ENCODE data around the gene CAMTA1. TPM values are rescaled to one million over a fixed set of nuclear protein-coding genes. Genes with fewer than 3 reads are reported as not detected.
"Not testable (repeated sequence)": the region's sequence is repeated elsewhere in the genome, so short reads cannot be mapped to it uniquely, and the experiment has no call there.

The CAMTA1 gene
- total RNA-seq, 1 donor from 2014 or later: 72.4 TPM

GRCh38 chr1:6831366-6831765 is 46.1 kb downstream of the CAMTA1 start:
- ATAC-seq: no peak
- intact Hi-C loops (cut with DNase I): no loop called here

DNA sequence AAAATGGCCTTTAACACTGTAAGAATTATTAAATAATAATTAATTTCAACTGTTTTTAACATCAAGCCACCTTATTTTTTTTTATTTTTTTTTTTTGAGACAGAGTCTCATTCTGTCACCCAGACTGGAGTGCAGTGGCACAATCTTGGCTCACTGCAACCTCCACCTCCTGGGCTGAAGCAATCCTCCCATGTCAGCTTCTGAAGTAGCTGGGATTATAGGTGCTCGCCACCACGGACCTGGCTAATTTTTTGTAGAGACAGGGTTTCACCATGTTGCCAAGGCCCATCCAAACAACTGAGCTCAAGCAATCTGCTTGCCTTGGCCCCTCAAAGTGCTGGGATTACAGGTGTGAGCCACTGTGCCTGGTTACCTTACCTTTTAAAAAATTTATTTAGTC is 46.8 kb downstream of the CAMTA1 start:
- intact Hi-C loops (cut with DNase I); ATAC-seq; DNase-seq (ENCODE audit: low spot score): not testable (repeated sequence)

More at GRCh38 chr1:6831366-6831765, 46.1 kb downstream of the CAMTA1 start:
- DNase-seq (ENCODE audit: low spot score): no peak

- intact Hi-C loops (cut with DNase I): no loop called here
- ATAC-seq: no peak
- DNase-seq (ENCODE audit: low spot score): no peak
Observed at GRCh38 chr1:6832531-6833188, 47.4 kb downstream of the CAMTA1 start.

- no peak for DNase-seq (ENCODE audit: low spot score)
- no peak for ATAC-seq
- intact Hi-C loops (cut with DNase I): no loop called here
Observed at GRCh38 chr1:6833804-6834203, 48.5 kb downstream of the CAMTA1 start.

GRCh38 chr1:6834366-6834765 is 49.1 kb downstream of the CAMTA1 start:
- no peak for DNase-seq (ENCODE audit: low spot score)
- ATAC-seq: no peak
- intact Hi-C loops (cut with DNase I): no loop called here

DNA sequence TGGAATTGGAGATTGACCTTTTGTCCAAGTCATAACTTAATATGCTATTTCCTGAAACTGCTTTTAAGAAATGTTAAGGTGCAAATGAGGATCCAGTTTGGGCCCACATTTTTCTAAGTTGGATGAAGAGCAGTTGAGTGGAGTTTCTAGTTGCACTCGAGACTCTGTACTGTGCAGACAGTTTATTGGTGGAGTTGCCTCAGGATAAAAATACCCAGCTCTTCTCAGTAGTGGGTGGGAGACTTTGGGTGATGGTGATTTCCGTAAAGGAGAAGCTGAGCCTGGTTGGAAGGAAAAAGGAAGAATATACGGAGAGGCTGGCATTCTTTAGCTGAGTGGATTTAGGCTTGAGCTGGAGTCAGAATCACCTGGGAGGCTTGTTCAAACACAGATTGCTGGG is 49.9 kb downstream of the CAMTA1 start:
- intact Hi-C loops (cut with DNase I): no loop called here
- ATAC-seq (no peak), DNase-seq (ENCODE audit: low spot score) (no peak)

DNA sequence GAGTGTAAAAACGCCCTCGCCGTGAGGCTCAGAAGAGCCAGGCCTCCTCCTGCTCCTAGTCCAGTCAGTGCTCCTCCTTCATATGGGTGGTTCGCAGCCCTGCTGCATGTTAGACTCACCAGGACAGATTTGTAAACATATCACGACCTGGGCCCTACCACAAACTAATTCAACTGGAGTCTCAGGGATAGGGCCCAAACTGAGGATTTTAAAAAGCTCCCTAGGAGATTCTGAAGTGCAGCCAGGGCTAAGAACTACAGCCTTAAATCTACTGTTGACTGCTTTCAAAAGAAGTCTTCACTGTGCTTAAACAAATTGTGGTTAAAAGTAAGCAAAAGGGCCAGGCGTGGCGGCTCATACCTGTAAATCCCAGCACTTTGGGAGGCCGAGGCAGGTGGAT is 57.0 kb downstream of the CAMTA1 start:
- ATAC-seq (no peak), DNase-seq (ENCODE audit: low spot score) (no peak)
- intact Hi-C loops (cut with DNase I): loop anchor here (10.0 kb wide), 1 partner anchor 952 kb away; no protein-coding TSS in a partner anchor

GRCh38 chr1:6845786-6846185 is 60.5 kb downstream of the CAMTA1 start:
- not testable (repeated sequence) for DNase-seq (ENCODE audit: low spot score); ATAC-seq
- intact Hi-C loops (cut with DNase I): loop anchor here (5.0 to 10.0 kb wide), 2 partner anchors 318 to 949 kb away; no protein-coding TSS in a partner anchor

DNA sequence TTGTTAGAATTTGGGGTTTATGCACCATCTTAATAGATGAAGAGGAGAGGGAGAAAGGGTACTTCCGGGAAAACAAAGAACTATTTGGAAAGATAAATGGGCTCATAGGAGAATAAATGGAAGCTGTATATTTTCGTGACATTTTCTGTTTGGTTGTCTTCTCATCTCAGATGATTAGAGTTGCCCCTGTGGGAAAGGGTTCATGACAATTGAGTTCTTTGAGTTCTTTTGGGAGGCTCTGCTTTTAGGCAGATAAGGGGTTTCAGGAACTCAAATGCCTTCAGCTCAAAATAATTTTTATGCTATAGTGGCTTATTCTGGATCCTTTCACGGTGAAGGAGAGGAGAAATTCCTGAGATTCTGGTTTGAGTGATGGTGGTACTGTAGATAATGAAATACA is 63.6 kb downstream of the CAMTA1 start:
- DNase-seq (ENCODE audit: low spot score): no peak
- intact Hi-C loops (cut with DNase I): loop anchor here (5.0 to 10.0 kb wide), 2 partner anchors 322 to 946 kb away; no protein-coding TSS in a partner anchor
- no peak for ATAC-seq

GRCh38 chr1:6850537-6850936 is 65.3 kb downstream of the CAMTA1 start:
- ATAC-seq: no peak
- intact Hi-C loops (cut with DNase I): no loop called here
- no peak for DNase-seq (ENCODE audit: low spot score)

DNA sequence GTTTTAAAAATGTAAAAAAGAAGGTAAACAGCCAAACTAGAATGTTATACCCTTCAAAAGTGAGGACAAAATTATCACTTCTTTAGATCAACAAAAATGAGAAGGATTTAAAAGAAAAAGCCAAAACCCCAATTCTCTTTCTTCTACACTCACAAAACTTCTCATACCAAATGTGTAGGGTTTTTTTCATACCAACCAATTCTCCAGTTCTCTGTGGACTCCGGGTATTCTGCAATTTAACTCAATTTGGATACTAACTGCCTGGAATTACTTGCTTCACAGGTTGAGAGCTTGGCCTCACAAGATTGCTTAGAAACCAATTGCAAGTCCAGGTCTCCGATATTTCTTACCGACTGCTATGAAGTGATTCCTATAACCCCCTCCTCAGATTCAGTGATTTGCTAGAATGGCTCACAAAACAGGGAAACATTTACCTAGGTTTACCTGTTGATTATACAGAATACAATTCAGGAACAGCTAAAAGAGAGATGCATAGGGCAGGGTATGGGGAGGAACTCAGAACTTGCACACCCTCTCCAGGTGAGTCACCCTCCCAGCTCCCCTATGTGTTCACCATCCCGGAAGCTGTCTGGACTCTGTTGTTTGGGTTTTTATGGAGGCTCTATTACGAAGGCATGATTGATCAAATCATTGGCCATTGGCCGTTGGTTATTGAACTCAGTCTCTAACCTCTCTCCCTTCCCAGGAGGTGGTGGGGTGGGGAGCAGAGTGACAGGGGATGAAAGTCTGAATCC is 67.1 kb downstream of the CAMTA1 start:
- DNase-seq (ENCODE audit: low spot score): no peak
- ATAC-seq: no peak
- intact Hi-C loops (cut with DNase I): no loop called here

DNA sequence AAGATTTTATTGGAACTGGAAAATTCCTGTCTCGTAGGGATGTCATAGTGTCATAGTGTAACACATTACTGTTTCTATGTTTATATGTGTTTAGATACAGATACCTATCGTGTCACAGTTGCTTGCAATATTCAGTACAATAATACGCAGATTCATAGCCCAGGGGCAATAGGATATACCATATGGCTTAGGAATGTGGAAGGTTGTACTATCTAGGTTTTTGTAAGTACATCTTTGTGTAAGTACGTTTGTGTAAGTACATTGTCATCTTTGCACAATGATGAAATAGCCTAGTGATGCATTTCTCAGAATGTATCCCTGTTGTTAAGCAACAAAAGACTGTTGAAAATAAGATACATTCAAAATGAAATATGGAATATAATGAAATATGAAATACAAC is 68.9 kb downstream of the CAMTA1 start:
- DNase-seq (ENCODE audit: low spot score) (no peak), ATAC-seq (no peak)
- intact Hi-C loops (cut with DNase I): no loop called here

GRCh38 chr1:6857831-6858230 is 72.6 kb downstream of the CAMTA1 start:
- ATAC-seq: no peak
- intact Hi-C loops (cut with DNase I): no loop called here
- DNase-seq (ENCODE audit: low spot score): no peak

- ATAC-seq (no peak), DNase-seq (ENCODE audit: low spot score) (no peak)
- intact Hi-C loops (cut with DNase I): no loop called here
Observed at GRCh38 chr1:6858596-6858995, 73.3 kb downstream of the CAMTA1 start.

DNA sequence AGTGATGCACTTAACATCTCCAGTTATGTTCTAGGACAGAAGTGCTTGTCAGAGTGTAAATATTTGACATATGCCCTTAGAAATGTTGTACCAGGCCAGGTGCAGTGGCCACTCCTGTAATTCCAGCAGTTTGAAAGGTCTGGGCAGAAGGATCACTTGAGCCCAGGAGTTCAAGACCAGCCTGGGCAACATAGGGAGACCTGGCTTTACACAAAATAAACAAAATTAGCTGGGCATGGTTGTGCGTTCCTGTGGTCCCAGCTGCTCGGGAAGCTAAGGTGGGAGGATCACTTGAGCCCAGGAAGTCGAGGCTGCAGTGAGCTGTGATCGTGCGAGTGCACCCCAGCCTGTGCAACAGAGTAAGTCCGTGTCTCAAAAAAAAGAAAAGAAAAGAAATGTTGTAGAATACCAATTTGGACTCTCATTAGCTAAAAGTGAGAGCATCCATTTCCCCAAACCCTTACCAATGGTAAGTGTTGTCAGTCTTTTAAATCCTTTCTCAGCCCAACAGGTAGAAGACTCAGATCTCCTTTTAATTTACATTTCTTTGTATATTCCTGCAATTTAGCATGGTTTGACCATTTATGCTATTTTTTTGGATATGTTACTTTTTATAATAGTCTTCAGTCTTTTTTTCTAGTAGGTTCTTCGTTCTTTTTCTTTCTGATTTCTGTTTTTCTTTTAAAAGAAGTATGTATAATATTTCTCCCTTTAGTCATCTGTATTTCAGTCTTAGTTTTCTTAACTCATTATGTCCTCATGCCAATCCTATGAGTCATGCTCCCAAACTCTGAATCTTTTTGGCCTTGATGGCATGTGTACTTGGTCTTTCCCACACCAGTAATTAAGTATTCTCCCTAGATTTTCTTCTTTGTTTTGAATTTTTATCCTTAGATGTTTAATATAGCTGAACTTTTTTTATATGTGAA is 74.4 kb downstream of the CAMTA1 start:
- DNase-seq (ENCODE audit: low spot score) (no peak), ATAC-seq (peak; percentile 74)
- intact Hi-C loops (cut with DNase I): no loop called here

DNA sequence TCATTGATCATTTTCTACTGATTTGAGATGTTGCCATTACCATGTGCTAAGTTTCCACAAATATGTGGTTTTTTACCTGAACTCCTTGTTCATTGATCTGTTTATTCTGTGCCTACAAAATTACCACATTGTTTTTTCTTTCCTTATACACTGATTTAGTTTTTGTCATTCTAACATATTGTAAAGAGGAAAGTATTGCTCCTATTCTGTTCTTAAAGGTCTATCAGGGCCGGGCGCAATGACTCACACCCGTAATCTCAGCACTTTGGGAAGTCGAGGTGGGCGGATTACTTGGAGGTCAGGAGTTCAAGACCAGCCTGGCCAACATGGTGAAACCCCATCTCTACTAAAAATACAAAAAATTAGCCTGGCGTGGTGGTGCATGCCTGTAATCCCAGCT is 75.1 kb downstream of the CAMTA1 start:
- intact Hi-C loops (cut with DNase I): no loop called here
- ATAC-seq: no peak

GRCh38 chr1:6861075-6861724 is 75.9 kb downstream of the CAMTA1 start:
- intact Hi-C loops (cut with DNase I): no loop called here
- no peak for ATAC-seq
- DNase-seq (ENCODE audit: low spot score): no peak

More for the DNA sequence above, 75.1 kb downstream of the CAMTA1 start:
- DNase-seq (ENCODE audit: low spot score): no peak

GRCh38 chr1:6862906-6863305 is 77.7 kb downstream of the CAMTA1 start:
- no peak for ATAC-seq
- intact Hi-C loops (cut with DNase I): no loop called here

DNA sequence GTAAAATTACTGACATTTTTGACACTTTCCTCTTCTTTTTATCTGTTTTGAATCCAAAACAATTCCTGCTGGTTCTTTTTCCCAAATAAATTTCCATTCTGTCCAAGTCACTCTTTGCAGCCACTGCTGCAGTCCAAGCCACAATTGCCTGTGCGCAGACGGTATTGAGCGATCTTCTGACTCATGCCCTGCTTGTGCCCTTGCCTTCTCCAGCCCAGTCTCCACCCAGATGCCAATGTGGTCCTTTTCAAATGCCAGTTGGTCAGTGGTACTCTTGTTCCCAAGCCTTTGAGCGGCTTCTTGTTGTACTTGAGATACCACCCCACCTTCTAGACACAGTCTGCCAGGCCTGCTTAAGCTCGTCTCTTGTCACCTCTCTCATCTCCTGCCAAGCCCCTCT is 78.9 kb downstream of the CAMTA1 start:
- no peak for DNase-seq (ENCODE audit: low spot score)
- ATAC-seq: no peak
- intact Hi-C loops (cut with DNase I): no loop called here

More at GRCh38 chr1:6862906-6863305, 77.7 kb downstream of the CAMTA1 start:
- DNase-seq (ENCODE audit: low spot score): no peak

Data from sciatic nerve (tissue), 2 donors.